BJ (cell line): Measurements from ENCODE around the gene FRAS1. TPM values are rescaled to one million over a fixed set of nuclear protein-coding genes. Genes with fewer than 3 reads are reported as not detected.
"Not testable (repeated sequence)": the region's sequence is repeated elsewhere in the genome, so short reads cannot be mapped to it uniquely, and the experiment has no call there.

Source experiments
- CTCF ChIA-PET: fragments of 350-600 bp; formaldehyde crosslinking; extraction: SDS; loops from one replicate; lab custom pipeline; 2021; ENCODE audit warnings: antibody characterized with exemption, inconsistent platforms; lab: Yijun Ruan, JAX
- POLR2A ChIA-PET: fragments of 300-600 bp; sonication (Branson Sonifier 250); formaldehyde crosslinking; extraction: SDS; loops from one replicate; lab custom pipeline; 2021; ENCODE audit warnings: antibody characterized with exemption; lab: Charles Lee
- DNase-seq: peaks from one replicate; pipeline ENCODE4 v3.0.0-alpha.2; 2011; ENCODE audit warnings: low read depth
- H3K27me3 ChIP-seq: 2 replicates; pipeline ENCODE4 v1.6.0; 2011; ENCODE audit warnings: low read length; ENCODE audit not compliant: control insufficient read depth, insufficient read depth
- H3K36me3 ChIP-seq: 2 replicates; pipeline ENCODE4 v1.5.1; 2011; ENCODE audit warnings: low read length; ENCODE audit not compliant: control insufficient read depth, insufficient read depth
- H3K4me3 ChIP-seq: 2 replicates; pipeline ENCODE4 v1.5.1; 2011; ENCODE audit warnings: low read depth, mild to moderate bottlenecking, control low read depth, low read length
- CTCF ChIP-seq: IDR thresholded peaks from 2 replicates; pipeline ENCODE4 v1.5.1; 2011; ENCODE audit warnings: low read depth, mild to moderate bottlenecking, control low read depth, inconsistent platforms, low read length, moderate library complexity; ENCODE audit not compliant: insufficient read depth
- polyA plus RNA-seq: library from polyadenylated mRNA; depleted of rRNA; stranded (reverse); fragments of >200 nt; gene quantifications from 2 replicates; pipeline ENCODE4 v1.2.3, GENCODE V29; 2011

FRAS1 gene
- polyA plus RNA-seq, 1 experiment: 4.4 TPM

- TF ChIP-seq CTCF: no peak
- ChIA-PET POLR2A (no interaction called here), CTCF (no interaction called here)
- Histone ChIP-seq H3K4me3 (no peak overlapping the region), H3K27me3 (no peaks in the 10 kb centered on the region), H3K36me3 (no peaks in the 10 kb centered on the region)
- no peak for DNase-seq
Measured at GRCh38 chr4:78544678-78545077, 487.6 kb downstream of the FRAS1 start.

GRCh38 chr4:78545275-78546246, 488.4 kb downstream of the FRAS1 start:
- no peak for TF ChIP-seq CTCF
- no peak overlapping the region for H3K4me3 ChIP-seq
- no peaks in the 10 kb centered on the region for H3K27me3 ChIP-seq
- H3K36me3 ChIP-seq: no peaks in the 10 kb centered on the region
- ChIA-PET CTCF (no interaction called here), POLR2A (no interaction called here)
- no peak for DNase-seq

- H3K36me3 ChIP-seq, H3K4me3 ChIP-seq, H3K27me3 ChIP-seq, CTCF ChIA-PET, DNase-seq, POLR2A ChIA-PET: not testable (repeated sequence)
Measured at GRCh38 chr4:78547899-78548298, 490.8 kb downstream of the FRAS1 start.

GRCh38 chr4:78548889-78549288, 491.8 kb downstream of the FRAS1 start:
- H3K27me3 ChIP-seq, CTCF ChIA-PET, POLR2A ChIA-PET, H3K36me3 ChIP-seq, H3K4me3 ChIP-seq, DNase-seq: not testable (repeated sequence)

GRCh38 chr4:78551420-78552351, 494.6 kb downstream of the FRAS1 start, which contains the start of gene ANXA3:
TSS of gene ANXA3 (plus strand) at chr4:78551770. CDS start at chr4:78554474, 2,704 bp downstream.
- TF ChIP-seq CTCF: no peak
- CTCF ChIA-PET: interaction anchor here (1.6 kb wide), 1 partner anchor 9 kb away, joined by 6 read pairs; no protein-coding TSS in a partner anchor
- H3K27me3 ChIP-seq: peaks cover 2% of the 10 kb centered on the region; the same call in 1 of the 2 replicates
- DNase-seq: no peak
- peak within 1 kb of the TSS; percentile 62 for H3K4me3 ChIP-seq
- no peaks in the 10 kb centered on the region for H3K36me3 ChIP-seq
- POLR2A ChIA-PET: no interaction called here
